ENCODE results near the gene MRPL24. TPM values are rescaled to one million over a fixed set of nuclear protein-coding genes. Genes with fewer than 3 reads are reported as not detected.

MRPL24 gene
- total and polyA plus RNA-seq, 2 of the 13 experiments (the other 11 are each of a cell fraction or from before 2014, with no cell fraction given) = 38.1 to 42.9 TPM

DNA sequence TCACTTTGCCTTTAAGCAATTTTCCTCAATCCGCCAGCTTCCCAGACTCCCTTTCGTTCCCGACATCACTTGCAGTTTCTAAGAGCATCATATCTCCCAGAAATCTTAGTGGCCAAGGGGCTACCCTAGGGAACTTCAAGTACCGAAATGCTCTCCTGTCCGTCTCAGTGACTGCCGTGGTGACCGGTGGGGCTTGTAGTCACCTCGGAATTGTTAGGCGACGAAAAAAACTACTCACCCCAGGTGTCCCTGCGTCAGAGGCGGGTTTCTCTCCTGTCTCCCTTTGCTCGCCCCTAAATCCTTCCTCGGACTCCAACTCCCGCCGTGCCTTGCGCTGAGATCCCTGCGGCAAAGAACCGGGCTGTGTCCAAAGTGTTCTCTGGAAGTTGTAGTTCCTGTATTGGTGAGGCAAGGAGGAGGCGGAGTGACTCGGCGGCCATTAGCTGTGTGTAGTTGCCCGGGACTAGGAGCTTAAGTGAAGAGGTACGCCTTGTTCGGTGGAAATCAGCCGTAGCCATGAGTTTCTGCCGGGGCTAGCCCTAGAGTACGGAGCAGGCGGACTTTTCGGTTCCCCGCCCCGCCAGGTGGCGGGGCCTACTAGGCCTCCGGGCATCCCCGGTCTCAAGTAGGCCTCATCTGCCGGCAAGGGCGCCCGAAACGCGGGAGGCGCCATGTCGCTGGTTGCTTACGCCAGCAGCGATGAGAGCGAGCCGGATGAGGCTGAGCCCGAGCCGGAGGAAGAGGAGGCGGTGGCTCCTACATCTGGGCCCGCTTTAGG, 26.4 kb upstream of the MRPL24 start, which contains the start of gene PRCC (continued):
- TF ChIP-seq THYN1 (CRISPR knock-in tag; IDR thresholded peaks at IDR 0.05; ENCODE audit: borderline replicate concordance, low read depth) = no peak
- TF ChIP-seq, protein P1, sequence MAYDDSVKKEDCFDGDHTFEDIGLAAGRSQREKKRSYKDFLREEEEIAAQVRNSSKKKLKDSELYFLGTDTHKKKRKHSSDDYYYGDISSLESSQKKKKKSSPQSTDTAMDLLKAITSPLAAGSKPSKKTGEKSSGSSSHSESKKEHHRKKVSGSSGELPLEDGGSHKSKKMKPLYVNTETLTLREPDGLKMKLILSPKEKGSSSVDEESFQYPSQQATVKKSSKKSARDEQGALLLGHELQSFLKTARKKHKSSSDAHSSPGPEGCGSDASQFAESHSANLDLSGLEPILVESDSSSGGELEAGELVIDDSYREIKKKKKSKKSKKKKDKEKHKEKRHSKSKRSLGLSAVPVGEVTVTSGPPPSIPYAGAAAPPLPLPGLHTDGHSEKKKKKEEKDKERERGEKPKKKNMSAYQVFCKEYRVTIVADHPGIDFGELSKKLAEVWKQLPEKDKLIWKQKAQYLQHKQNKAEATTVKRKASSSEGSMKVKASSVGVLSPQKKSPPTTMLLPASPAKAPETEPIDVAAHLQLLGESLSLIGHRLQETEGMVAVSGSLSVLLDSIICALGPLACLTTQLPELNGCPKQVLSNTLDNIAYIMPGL (CRISPR knock-in tag; IDR thresholded peaks at IDR 0.05; ENCODE audit: borderline replicate concordance in 1 of 2, low read depth in 1 of 2) = peak; percentile 83 to 97
- no peak; the same call in 1 of the 2 replicates for TF ChIP-seq ZNF563 (CRISPR knock-in tag; IDR thresholded peaks at IDR 0.05)
- TF ChIP-seq CEBPB (IDR thresholded peaks at IDR 0.05; ENCODE audit: borderline replicate concordance, low read depth, low read length) = no peak
- no peak for TF ChIP-seq ZNF724P (CRISPR knock-in tag; IDR thresholded peaks at IDR 0.05; ENCODE audit: borderline replicate concordance)
- TF ChIP-seq ZNF549 (CRISPR knock-in tag; IDR thresholded peaks at IDR 0.05) = no peak
- TF ChIP-seq, protein P2, sequence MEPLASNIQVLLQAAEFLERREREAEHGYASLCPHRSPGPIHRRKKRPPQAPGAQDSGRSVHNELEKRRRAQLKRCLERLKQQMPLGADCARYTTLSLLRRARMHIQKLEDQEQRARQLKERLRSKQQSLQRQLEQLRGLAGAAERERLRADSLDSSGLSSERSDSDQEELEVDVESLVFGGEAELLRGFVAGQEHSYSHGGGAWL (CRISPR knock-in tag; IDR thresholded peaks at IDR 0.05) = peak; percentile 89
- TF ChIP-seq EHMT2 (IDR thresholded peaks at IDR 0.05; ENCODE audit: borderline replicate concordance, low read depth, low read length) = no peak
- TF ChIP-seq HNF4A (CRISPR knock-in tag; IDR thresholded peaks at IDR 0.05) = no peak
- no peak for TF ChIP-seq CBX2 (IDR thresholded peaks at IDR 0.05; ENCODE audit: low read depth, low read length)
- no peak for TF ChIP-seq CBX2 (CRISPR knock-in tag; IDR thresholded peaks at IDR 0.05; ENCODE audit: low read depth)
- TF ChIP-seq ATAD3A (CRISPR knock-in tag; IDR thresholded peaks at IDR 0.05) = no peak; the same call in 1 of the 2 replicates
- TF ChIP-seq, protein P3, sequence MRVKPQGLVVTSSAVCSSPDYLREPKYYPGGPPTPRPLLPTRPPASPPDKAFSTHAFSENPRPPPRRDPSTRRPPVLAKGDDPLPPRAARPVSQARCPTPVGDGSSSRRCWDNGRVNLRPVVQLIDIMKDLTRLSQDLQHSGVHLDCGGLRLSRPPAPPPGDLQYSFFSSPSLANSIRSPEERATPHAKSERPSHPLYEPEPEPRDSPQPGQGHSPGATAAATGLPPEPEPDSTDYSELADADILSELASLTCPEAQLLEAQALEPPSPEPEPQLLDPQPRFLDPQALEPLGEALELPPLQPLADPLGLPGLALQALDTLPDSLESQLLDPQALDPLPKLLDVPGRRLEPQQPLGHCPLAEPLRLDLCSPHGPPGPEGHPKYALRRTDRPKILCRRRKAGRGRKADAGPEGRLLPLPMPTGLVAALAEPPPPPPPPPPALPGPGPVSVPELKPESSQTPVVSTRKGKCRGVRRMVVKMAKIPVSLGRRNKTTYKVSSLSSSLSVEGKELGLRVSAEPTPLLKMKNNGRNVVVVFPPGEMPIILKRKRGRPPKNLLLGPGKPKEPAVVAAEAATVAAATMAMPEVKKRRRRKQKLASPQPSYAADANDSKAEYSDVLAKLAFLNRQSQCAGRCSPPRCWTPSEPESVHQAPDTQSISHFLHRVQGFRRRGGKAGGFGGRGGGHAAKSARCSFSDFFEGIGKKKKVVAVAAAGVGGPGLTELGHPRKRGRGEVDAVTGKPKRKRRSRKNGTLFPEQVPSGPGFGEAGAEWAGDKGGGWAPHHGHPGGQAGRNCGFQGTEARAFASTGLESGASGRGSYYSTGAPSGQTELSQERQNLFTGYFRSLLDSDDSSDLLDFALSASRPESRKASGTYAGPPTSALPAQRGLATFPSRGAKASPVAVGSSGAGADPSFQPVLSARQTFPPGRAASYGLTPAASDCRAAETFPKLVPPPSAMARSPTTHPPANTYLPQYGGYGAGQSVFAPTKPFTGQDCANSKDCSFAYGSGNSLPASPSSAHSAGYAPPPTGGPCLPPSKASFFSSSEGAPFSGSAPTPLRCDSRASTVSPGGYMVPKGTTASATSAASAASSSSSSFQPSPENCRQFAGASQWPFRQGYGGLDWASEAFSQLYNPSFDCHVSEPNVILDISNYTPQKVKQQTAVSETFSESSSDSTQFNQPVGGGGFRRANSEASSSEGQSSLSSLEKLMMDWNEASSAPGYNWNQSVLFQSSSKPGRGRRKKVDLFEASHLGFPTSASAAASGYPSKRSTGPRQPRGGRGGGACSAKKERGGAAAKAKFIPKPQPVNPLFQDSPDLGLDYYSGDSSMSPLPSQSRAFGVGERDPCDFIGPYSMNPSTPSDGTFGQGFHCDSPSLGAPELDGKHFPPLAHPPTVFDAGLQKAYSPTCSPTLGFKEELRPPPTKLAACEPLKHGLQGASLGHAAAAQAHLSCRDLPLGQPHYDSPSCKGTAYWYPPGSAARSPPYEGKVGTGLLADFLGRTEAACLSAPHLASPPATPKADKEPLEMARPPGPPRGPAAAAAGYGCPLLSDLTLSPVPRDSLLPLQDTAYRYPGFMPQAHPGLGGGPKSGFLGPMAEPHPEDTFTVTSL (CRISPR knock-in tag; IDR thresholded peaks at IDR 0.05; ENCODE audit: borderline replicate concordance) = no peak
- no peak for TF ChIP-seq REXO4 (CRISPR knock-in tag; IDR thresholded peaks at IDR 0.05; ENCODE audit: borderline replicate concordance)
- TF ChIP-seq HOXA3 (CRISPR knock-in tag; IDR thresholded peaks at IDR 0.05) = peak; percentile 79; the same call in 1 of the 2 replicates
- TF ChIP-seq, protein P4, sequence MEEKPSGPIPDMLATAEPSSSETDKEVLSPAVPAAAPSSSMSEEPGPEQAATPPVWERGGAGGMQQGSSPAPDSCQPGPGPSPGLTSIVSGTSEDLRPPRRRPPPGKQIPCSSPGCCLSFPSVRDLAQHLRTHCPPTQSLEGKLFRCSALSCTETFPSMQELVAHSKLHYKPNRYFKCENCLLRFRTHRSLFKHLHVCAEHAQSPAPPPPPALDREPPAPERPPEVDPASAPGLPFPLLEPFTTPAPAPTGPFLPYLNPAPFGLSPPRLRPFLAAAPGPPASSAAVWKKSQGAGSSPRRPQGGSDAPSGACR (CRISPR knock-in tag; IDR thresholded peaks at IDR 0.05) = peak; percentile 88
- 0 out of 2 replicates have a peak, but pooled peaks have one; percentile 22 for TF ChIP-seq TARDBP (CRISPR knock-in tag; IDR thresholded peaks at IDR 0.05)
- no peak for TF ChIP-seq PAF1 (CRISPR knock-in tag; IDR thresholded peaks at IDR 0.05)
- TF ChIP-seq, protein P5, sequence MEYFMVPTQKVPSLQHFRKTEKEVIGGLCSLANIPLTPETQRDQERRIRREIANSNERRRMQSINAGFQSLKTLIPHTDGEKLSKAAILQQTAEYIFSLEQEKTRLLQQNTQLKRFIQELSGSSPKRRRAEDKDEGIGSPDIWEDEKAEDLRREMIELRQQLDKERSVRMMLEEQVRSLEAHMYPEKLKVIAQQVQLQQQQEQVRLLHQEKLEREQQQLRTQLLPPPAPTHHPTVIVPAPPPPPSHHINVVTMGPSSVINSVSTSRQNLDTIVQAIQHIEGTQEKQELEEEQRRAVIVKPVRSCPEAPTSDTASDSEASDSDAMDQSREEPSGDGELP (IDR thresholded peaks at IDR 0.05; ENCODE audit: borderline replicate concordance, low read depth) = no peak; the same call in 1 of the 2 replicates
- no peak for TF ChIP-seq ERF (CRISPR knock-in tag; IDR thresholded peaks at IDR 0.05)

Measured in HepG2 (cell line).